ENCODE results near the gene ATP2C2. TPM values are rescaled to one million over a fixed set of nuclear protein-coding genes. Genes with fewer than 3 reads are reported as not detected.

ATP2C2 gene
- total and polyA plus RNA-seq, 9 of the 15 experiments (the other 6 are each of a cell fraction or from before 2014, with no cell fraction given): 0.75 TPM; not detected in 8

DNA sequence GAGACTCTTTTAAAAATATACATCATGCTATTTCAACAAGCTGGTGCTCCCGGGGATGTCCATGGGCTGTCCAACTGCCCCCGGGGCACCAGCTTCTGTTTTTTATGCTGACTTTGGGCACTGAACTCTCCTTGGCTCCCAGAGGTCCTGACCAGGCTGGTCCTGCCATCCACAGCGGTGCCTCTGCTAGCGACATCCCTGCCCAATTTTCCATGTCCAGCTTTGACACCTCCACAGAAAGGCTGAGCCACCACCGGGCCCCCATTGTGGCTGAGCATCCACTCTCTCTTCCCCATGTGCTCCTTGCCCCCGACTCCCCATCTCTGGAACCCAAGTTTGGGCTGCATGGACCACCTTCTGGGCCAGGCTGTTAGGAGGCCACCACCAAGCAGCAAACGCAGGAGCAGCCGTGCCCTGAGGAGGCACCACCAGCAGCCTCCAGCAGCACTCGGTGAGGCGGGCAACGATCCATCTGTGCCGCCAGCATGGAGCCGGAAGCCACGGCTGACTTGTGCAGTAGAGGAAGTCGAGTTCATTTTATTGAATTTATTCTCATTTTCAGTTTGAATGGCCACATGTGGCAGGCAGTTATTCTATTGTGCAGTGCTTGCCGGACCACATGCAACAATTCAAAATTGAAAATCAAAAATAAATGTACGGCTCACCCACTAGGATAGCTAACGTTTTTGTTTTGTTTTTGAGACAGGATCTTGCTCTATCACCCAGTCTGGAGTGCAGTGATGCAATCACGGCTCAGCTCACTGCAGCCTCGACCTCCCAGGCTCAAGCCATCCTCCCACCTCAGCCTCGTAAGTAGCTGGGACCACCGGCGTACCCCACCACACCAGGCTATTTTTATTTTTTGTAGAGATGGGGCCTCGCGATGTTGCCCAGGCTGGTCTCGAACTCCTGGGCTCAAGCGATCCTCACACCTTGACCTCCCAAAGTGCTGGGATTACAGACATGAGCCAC lies 139.0 kb downstream of the ATP2C2 start:
- Histone ChIP-seq H3K4me2 (ENCODE audit: insufficient read depth, low read length) (no peak overlapping the region), H3K9me1 (ENCODE audit: control insufficient read depth, insufficient read depth, low read length) (no peaks in the 10 kb centered on the region), H3K27me3 (ENCODE audit: control insufficient read depth in 2 of 2, insufficient read depth in 2 of 2, low read length in 2 of 2) (peaks cover 0 to 7% of the 10 kb centered on the region in 2 experiments; a peak in 1 of 5 replicates), H3K9me3 (replicated peaks; ENCODE audit: control insufficient read depth, insufficient read depth, low read depth, low read length) (no peaks in the 10 kb centered on the region), H3K27ac (ENCODE audit: extremely low read depth, low read depth, low read length) (no peak overlapping the region), H2AFZ (ENCODE audit: low read depth, low read length) (no peak overlapping the region), H3K9ac (ENCODE audit: insufficient read depth in 1 of 2, low read depth in 2 of 2, low read length in 2 of 2) (peak overlapping the region in 1 of 2 experiments; percentile 24; a peak in 1 of 4 replicates), H3K4me3 (no peak overlapping the region), H3K79me2 (ENCODE audit: control insufficient read depth, insufficient read depth, low read length) (peaks cover 6% of the 10 kb centered on the region), H4K20me1 (replicated peaks; ENCODE audit: control insufficient read depth, insufficient read depth, low read length) (0 out of 2 replicates have a peak, but pooled peaks cover 4% of the 10 kb centered on the region), H3K4me1 (replicated peaks in 1 of 2; ENCODE audit: control insufficient read depth in 2 of 2, insufficient read depth in 2 of 2, low read length in 2 of 2) (peaks cover 18 to 32% of the 10 kb centered on the region in 2 experiments), H3K36me3 (ENCODE audit: control insufficient read depth, insufficient read depth, low read length) (no peaks in the 10 kb centered on the region; the same call in 2 of the 3 replicates)
- TF ChIP-seq, protein P1, sequence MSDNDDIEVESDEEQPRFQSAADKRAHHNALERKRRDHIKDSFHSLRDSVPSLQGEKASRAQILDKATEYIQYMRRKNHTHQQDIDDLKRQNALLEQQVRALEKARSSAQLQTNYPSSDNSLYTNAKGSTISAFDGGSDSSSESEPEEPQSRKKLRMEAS (CRISPR knock-in tag; IDR thresholded peaks at IDR 0.05): 0 out of 2 replicates have a peak, but pooled peaks have one; percentile 21
- no peak for TF ChIP-seq DNMT1 (IDR thresholded peaks at IDR 0.05)
- ATAC-seq (no peak), DNase-seq (ENCODE audit: extremely low read depth in 1 of 4, low spot score in 3 of 4) (no peak), FAIRE-seq (no peak)
- 42% methylated on average over 27 of the region's 27 CpGs for WGBS (ENCODE audit: insufficient coverage, low coverage, missing lambda C conversion rate)
- intact Hi-C loops (cut with micrococcal nuclease) (no loop called here), in situ Hi-C loops (cut with MboI) (no loop called here)
- ChIA-PET CTCF (ENCODE audit: low intra/inter-chr PET ratio) (interaction anchor here (0.5 to 7.9 kb wide), 5 partner anchors 12 to 423 kb away, joined by 3 to 120 read pairs (median 4); partner anchors contain the start of gene COTL1), POLR2A (interaction anchor here (1.0 to 4.4 kb wide), 5 partner anchors 13 to 1050 kb away, joined by 3 to 23 read pairs (median 4); no protein-coding TSS in a partner anchor)
- no TSS peak for BruUV-seq (replicated peaks)

Measured in K562 (cell line).